K562 (cell line): ENCODE results near the gene MRPL41. TPM values are rescaled to one million over a fixed set of nuclear protein-coding genes. Genes with fewer than 3 reads are reported as not detected.
A peak's percentile ranks its signal among the peaks of the same experiment; 100 is the strongest.

Source experiments
- CBFA2T2 ChIP-seq: fragments of 450-650 bp; conservative IDR thresholded peaks from 2 replicates; pipeline ENCODE4 v1.6.1; 2017; ENCODE audit warnings: mild to moderate bottlenecking
- E2F5 ChIP-seq: sonication (generic); formaldehyde crosslinking; IDR thresholded peaks from 2 replicates; pipeline ENCODE4 v1.8.0; 2022; ENCODE audit warnings: mild to moderate bottlenecking, missing genetic modification reagents
- ETV5 ChIP-seq: sonication (generic); formaldehyde crosslinking; IDR thresholded peaks from 2 replicates; pipeline ENCODE4 v1.4.0; 2020; ENCODE audit warnings: low read depth, mild to moderate bottlenecking, missing genetic modification reagents
- MEIS2 ChIP-seq: fragments of 450-650 bp; IDR thresholded peaks from 2 replicates; pipeline ENCODE4 v1.6.1; 2014; ENCODE audit warnings: mild to moderate bottlenecking; ENCODE audit not compliant: partially characterized antibody
- MTA1 ChIP-seq: fragments of 450-650 bp; IDR thresholded peaks from 2 replicates; pipeline ENCODE4 v1.6.1; 2017; ENCODE audit warnings: borderline replicate concordance
- NKRF ChIP-seq: fragments of 450-650 bp; IDR thresholded peaks from 2 replicates; pipeline ENCODE4 v1.6.1; 2016; ENCODE audit warnings: borderline replicate concordance
- STAT5A ChIP-seq: IDR thresholded peaks from 2 replicates; pipeline ENCODE4 v1.6.1; 2012; ENCODE audit warnings: low read length, inconsistent platforms, borderline replicate concordance
- TAF7 ChIP-seq: fragments of 450-650 bp; IDR thresholded peaks from 2 replicates; pipeline ENCODE4 v1.6.1; 2016; ENCODE audit warnings: missing genetic modification characterization, missing compliant biosample characterization
- TBP ChIP-seq: optimal IDR thresholded peaks from 2 replicates; pipeline ENCODE3; 2011; ENCODE audit warnings: low read depth, low read length, improper control_type of control experiment
- TEAD1 ChIP-seq, 2 experiments: fragments of 450-650 bp in 1 of 2; sonication (generic) in 1 of 2; formaldehyde crosslinking; IDR thresholded peaks; 2 replicates each; pipeline versions ENCODE4 v1.4.0 to v1.8.0; 2020 to 2022; ENCODE audit warnings: mild to moderate bottlenecking in 2 of 2, missing genetic modification reagents in 1 of 2
- YY1 ChIP-seq, 3 experiments: IDR thresholded peaks; 2 replicates each; pipeline ENCODE4 v1.6.1; 2011; ENCODE audit warnings: low read length in 2 of 3, mild to moderate bottlenecking in 2 of 3, moderate library complexity in 2 of 3, borderline replicate concordance in 1 of 3, control low read depth in 1 of 3, low read depth in 1 of 3; ENCODE audit not compliant: insufficient read depth in 3 of 3, insufficient replicate concordance in 2 of 3, control insufficient read depth in 1 of 3, insufficient read length in 1 of 3; ENCODE audit errors: extremely low read depth in 1 of 3
- ZNF133 ChIP-seq: fragments of 250-450 bp; sonication (Bioruptor Pico); IDR thresholded peaks from 2 replicates; pipeline ENCODE4 v1.4.0; 2020; ENCODE audit warnings: mild to moderate bottlenecking
- polyA plus RNA-seq, 8 experiments: library from polyadenylated mRNA; depleted of rRNA in 4 of 8; stranded (reverse) in 5 of 8; unstranded in 3 of 8; fragments of >200 nt; fragmentation: Nextera tagmentation in 2 of 8; fragmentation: Illumina TruSeq in 1 of 8; extraction: Ambion mirVana in 2 of 8; extraction: Trizol in 1 of 8; gene quantifications; 2 replicates each; pipeline versions ENCODE4 v1.2.1 to v1.2.3, GENCODE V29; 2011 to 2014; ENCODE audit warnings: inconsistent platforms in 1 of 8, missing spikeins in 1 of 8
- total RNA-seq, 7 experiments: library from RNA; depleted of rRNA in 6 of 7; stranded (reverse); fragments of >200 nt in 6 of 7; fragmentation: Illumina TruSeq in 2 of 7; extraction: Trizol in 2 of 7; gene quantifications; 2 replicates each; pipeline versions ENCODE4 v1.2.1 to v1.2.3, GENCODE V29; 2011 to 2021; ENCODE audit warnings: low replicate concordance in 1 of 7
- TF ChIP-seq, protein P1 (sequence below), 2 experiments: fragments of 450-650 bp in 1 of 2; sonication (generic) in 1 of 2; formaldehyde crosslinking in 1 of 2; IDR thresholded peaks; 2 replicates each; pipeline versions ENCODE4 v1.7.1 to v1.9.0; 2016 to 2022; ENCODE audit warnings: inconsistent platforms in 1 of 2, mild to moderate bottlenecking in 1 of 2, missing genetic modification reagents in 1 of 2
- TF ChIP-seq, protein P2 (sequence below): fragments of 450-650 bp; formaldehyde crosslinking; conservative IDR thresholded peaks from 2 replicates; pipeline ENCODE4 v1.4.0; 2022; ENCODE audit warnings: mild to moderate bottlenecking, missing genetic modification characterization

The MRPL41 gene
- total and polyA plus RNA-seq, 9 of the 15 experiments (the other 6 are each of a cell fraction or from before 2014, with no cell fraction given) = 2.6 to 259 (median 21.6) TPM

- TF ChIP-seq, protein P1, sequence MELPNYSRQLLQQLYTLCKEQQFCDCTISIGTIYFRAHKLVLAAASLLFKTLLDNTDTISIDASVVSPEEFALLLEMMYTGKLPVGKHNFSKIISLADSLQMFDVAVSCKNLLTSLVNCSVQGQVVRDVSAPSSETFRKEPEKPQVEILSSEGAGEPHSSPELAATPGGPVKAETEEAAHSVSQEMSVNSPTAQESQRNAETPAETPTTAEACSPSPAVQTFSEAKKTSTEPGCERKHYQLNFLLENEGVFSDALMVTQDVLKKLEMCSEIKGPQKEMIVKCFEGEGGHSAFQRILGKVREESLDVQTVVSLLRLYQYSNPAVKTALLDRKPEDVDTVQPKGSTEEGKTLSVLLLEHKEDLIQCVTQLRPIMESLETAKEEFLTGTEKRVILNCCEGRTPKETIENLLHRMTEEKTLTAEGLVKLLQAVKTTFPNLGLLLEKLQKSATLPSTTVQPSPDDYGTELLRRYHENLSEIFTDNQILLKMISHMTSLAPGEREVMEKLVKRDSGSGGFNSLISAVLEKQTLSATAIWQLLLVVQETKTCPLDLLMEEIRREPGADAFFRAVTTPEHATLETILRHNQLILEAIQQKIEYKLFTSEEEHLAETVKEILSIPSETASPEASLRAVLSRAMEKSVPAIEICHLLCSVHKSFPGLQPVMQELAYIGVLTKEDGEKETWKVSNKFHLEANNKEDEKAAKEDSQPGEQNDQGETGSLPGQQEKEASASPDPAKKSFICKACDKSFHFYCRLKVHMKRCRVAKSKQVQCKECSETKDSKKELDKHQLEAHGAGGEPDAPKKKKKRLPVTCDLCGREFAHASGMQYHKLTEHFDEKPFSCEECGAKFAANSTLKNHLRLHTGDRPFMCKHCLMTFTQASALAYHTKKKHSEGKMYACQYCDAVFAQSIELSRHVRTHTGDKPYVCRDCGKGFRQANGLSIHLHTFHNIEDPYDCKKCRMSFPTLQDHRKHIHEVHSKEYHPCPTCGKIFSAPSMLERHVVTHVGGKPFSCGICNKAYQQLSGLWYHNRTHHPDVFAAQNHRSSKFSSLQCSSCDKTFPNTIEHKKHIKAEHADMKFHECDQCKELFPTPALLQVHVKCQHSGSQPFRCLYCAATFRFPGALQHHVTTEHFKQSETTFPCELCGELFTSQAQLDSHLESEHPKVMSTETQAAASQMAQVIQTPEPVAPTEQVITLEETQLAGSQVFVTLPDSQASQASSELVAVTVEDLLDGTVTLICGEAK (IDR thresholded peaks at IDR 0.05) = no peak
- TF ChIP-seq, protein P1 (CRISPR knock-in tag; IDR thresholded peaks at IDR 0.05) = no peak
- 0 out of 2 replicates have a peak, but pooled peaks have one; percentile 13 for TF ChIP-seq CBFA2T2
- no peak for TF ChIP-seq YY1 (IDR thresholded peaks at IDR 0.05; ENCODE audit: borderline replicate concordance in 1 of 3, control insufficient read depth in 1 of 3, extremely low read depth in 1 of 3, insufficient read depth in 3 of 3, insufficient read length in 1 of 3, insufficient replicate concordance in 2 of 3, low read depth in 1 of 3, low read length in 2 of 3)
- TF ChIP-seq TBP = no peak
- TF ChIP-seq, protein P2, sequence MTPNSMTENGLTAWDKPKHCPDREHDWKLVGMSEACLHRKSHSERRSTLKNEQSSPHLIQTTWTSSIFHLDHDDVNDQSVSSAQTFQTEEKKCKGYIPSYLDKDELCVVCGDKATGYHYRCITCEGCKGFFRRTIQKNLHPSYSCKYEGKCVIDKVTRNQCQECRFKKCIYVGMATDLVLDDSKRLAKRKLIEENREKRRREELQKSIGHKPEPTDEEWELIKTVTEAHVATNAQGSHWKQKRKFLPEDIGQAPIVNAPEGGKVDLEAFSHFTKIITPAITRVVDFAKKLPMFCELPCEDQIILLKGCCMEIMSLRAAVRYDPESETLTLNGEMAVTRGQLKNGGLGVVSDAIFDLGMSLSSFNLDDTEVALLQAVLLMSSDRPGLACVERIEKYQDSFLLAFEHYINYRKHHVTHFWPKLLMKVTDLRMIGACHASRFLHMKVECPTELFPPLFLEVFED (CRISPR knock-in tag) = no peak
- peak; percentile 77; the same call in 1 of the 2 replicates for TF ChIP-seq NKRF
- TF ChIP-seq MEIS2 = peak; percentile 72
- TF ChIP-seq E2F5 (CRISPR knock-in tag) = no peak
- no peak for TF ChIP-seq ZNF133 (CRISPR knock-in tag)
- TF ChIP-seq TAF7 (tag) = no peak
- no peak for TF ChIP-seq MTA1
- no peak; the same call in 1 of the 2 replicates for TF ChIP-seq ETV5 (CRISPR knock-in tag)
- no peak for TF ChIP-seq STAT5A
- no peak for TF ChIP-seq TEAD1 (CRISPR knock-in tag; IDR thresholded peaks at IDR 0.05)
These were observed 1.5 kb upstream of the MRPL41 start, which contains the start of gene PNPLA7 (continued) for GRCh38 chr9:137550231-137550621.
